ENCODE results near the gene COX6B1. TPM values are rescaled to one million over a fixed set of nuclear protein-coding genes. Genes with fewer than 3 reads are reported as not detected.

Gene COX6B1
- total RNA-seq, 1 donor, result 399 TPM

Other genes starting within 250 kb of the COX6B1 start
- gene FFAR2, start 200.1 kb upstream of the COX6B1 start, total RNA-seq, result 0.54 TPM
- gene KRTDAP, start 157.9 kb upstream of the COX6B1 start, total RNA-seq, result not detected
- 1.6 TPM for gene DMKN, start 134.7 kb upstream of the COX6B1 start, total RNA-seq
- not detected for gene SBSN, start 120.0 kb upstream of the COX6B1 start, total RNA-seq
- not detected for gene GAPDHS, start 114.9 kb upstream of the COX6B1 start, total RNA-seq
- gene TMEM147, start 102.7 kb upstream of the COX6B1 start, total RNA-seq, result 71.9 TPM
- not detected for gene ATP4A, start 84.7 kb upstream of the COX6B1 start, total RNA-seq
- gene PMIS2, start 62.1 kb upstream of the COX6B1 start, total RNA-seq, result not detected
- gene HAUS5, start 35.6 kb upstream of the COX6B1 start, total RNA-seq, result 23.4 TPM
- gene RBM42, start 19.3 kb upstream of the COX6B1 start, total RNA-seq, result 47.7 TPM
- gene ETV2, start 6.6 kb upstream of the COX6B1 start, total RNA-seq, result 1.1 TPM
- not detected for gene UPK1A, start 18.2 kb downstream of the COX6B1 start, total RNA-seq
- under 0.01 TPM for gene ZBTB32, start 56.2 kb downstream of the COX6B1 start, total RNA-seq
- gene KMT2B, start 69.7 kb downstream of the COX6B1 start, total RNA-seq, result 28.8 TPM
- 18.9 TPM for gene IGFLR1, start 94.1 kb downstream of the COX6B1 start, total RNA-seq
- 12.1 TPM for gene U2AF1L4, start 97.1 kb downstream of the COX6B1 start, total RNA-seq
- gene PSENEN, start 97.3 kb downstream of the COX6B1 start, total RNA-seq, result 14.3 TPM
- 11.6 TPM for gene LIN37, start 100.3 kb downstream of the COX6B1 start, total RNA-seq
- gene HSPB6, start 108.7 kb downstream of the COX6B1 start, total RNA-seq, result 0.27 TPM
- 13.5 TPM for gene PROSER3, start 109.9 kb downstream of the COX6B1 start, total RNA-seq
- 37.2 TPM for gene ARHGAP33, start 127.2 kb downstream of the COX6B1 start, total RNA-seq
- not detected for gene PRODH2, start 164.5 kb downstream of the COX6B1 start, total RNA-seq
- not detected for gene NPHS1, start 204.2 kb downstream of the COX6B1 start, total RNA-seq
- gene KIRREL2, start 208.6 kb downstream of the COX6B1 start, total RNA-seq, result not detected
- not detected for gene APLP1, start 220.3 kb downstream of the COX6B1 start, total RNA-seq